OCI-LY7 (cell line): Measurements from ENCODE around the gene DNM3. TPM values are rescaled to one million over a fixed set of nuclear protein-coding genes. Genes with fewer than 3 reads are reported as not detected.

Experiments
- BruUV-seq: library from RNA; stranded (reverse); fragments of 400-500 nt; replicated peaks from 2 replicates; lab custom pipeline; 2021; lab: Mats Ljungman, UMichigan
- CTCF ChIA-PET: fragments of 300-600 bp; sonication (Branson Sonifier 250); formaldehyde crosslinking; loops from one replicate; lab custom pipeline; 2022; ENCODE audit warnings: antibody characterized with exemption; ENCODE audit not compliant: unreplicated experiment; lab: Charles Lee
- POLR2A ChIA-PET: fragments of 300-600 bp; sonication (Branson Sonifier 250); formaldehyde crosslinking; loops from one replicate; lab custom pipeline; 2022; ENCODE audit warnings: antibody characterized with exemption; lab: Charles Lee
- DNase-seq: peaks from one replicate; pipeline ENCODE4 v3.0.0-alpha.2; 2015; ENCODE audit warnings: low spot score
- H2AFZ ChIP-seq: fragments of 200-600 bp; sonication (generic), shearing (Covaris generic); 2 replicates; pipeline ENCODE4 v1.6.1; 2014; ENCODE audit warnings: mild to moderate bottlenecking, antibody characterized with exemption, low read length, moderate library complexity
- H3K27ac ChIP-seq: fragments of 200-600 bp; sonication (generic); 2 replicates; pipeline ENCODE4 v1.5.1; 2014; ENCODE audit warnings: mixed run types, low read depth, mild to moderate bottlenecking, moderate library complexity, low read length, inconsistent platforms; ENCODE audit not compliant: poor library complexity, severe bottlenecking
- H3K36me3 ChIP-seq: fragments of 200-600 bp; sonication (generic); 2 replicates; pipeline ENCODE4 v1.6.1; 2014; ENCODE audit warnings: mild to moderate bottlenecking, antibody characterized with exemption, low read length, moderate library complexity, mixed read lengths; ENCODE audit not compliant: insufficient read depth
- H3K4me1 ChIP-seq: fragments of 200-600 bp; sonication (generic); 2 replicates; pipeline ENCODE4 v1.5.1; 2014; ENCODE audit warnings: mild to moderate bottlenecking, low read length; ENCODE audit not compliant: insufficient read depth, poor library complexity, severe bottlenecking
- H3K4me2 ChIP-seq: fragments of 200-600 bp; sonication (generic); 2 replicates; pipeline ENCODE4 v1.6.1; 2014; ENCODE audit warnings: mild to moderate bottlenecking, low read length
- H3K4me3 ChIP-seq: fragments of 200-600 bp; sonication (generic); 2 replicates; pipeline ENCODE4 v1.5.1; 2014; ENCODE audit warnings: mild to moderate bottlenecking, low read depth, low read length; ENCODE audit not compliant: poor library complexity, severe bottlenecking
- H3K79me2 ChIP-seq: fragments of 200-600 bp; sonication (generic); 2 replicates; pipeline ENCODE4 v1.6.1; 2016; ENCODE audit warnings: low read depth, mild to moderate bottlenecking, low read length, moderate library complexity, mixed read lengths; ENCODE audit not compliant: insufficient read depth
- H3K9me2 ChIP-seq: fragments of 200-600 bp; sonication (generic); 2 replicates; pipeline ENCODE4 v1.6.1; 2016; ENCODE audit warnings: mild to moderate bottlenecking, low read length, mixed read lengths; ENCODE audit not compliant: insufficient read depth
- H3K9me3 ChIP-seq: fragments of 200-600 bp; sonication (generic); 2 replicates; pipeline ENCODE4 v1.6.1; 2014; ENCODE audit warnings: mild to moderate bottlenecking, mixed run types, low read length, mixed read lengths
- H4K20me1 ChIP-seq: fragments of 200-600 bp; sonication (generic); 2 replicates; pipeline ENCODE4 v1.6.1; 2014; ENCODE audit warnings: mild to moderate bottlenecking, antibody characterized with exemption, low read length, moderate library complexity, mixed read lengths; ENCODE audit not compliant: insufficient read depth
- EZH2phosphoT487 ChIP-seq: fragments of 200-600 bp; sonication (generic); IDR thresholded peaks from 2 replicates; pipeline ENCODE4 v1.6.1; 2018; ENCODE audit warnings: low read depth, borderline replicate concordance, mild to moderate bottlenecking, mixed run types, antibody characterized with exemption, low read length, moderate library complexity, mixed read lengths
- intact Hi-C: fragments of 100-400 bp; cut with micrococcal nuclease; formaldehyde crosslinking; loops from one replicate; pipeline ENCODE4 v1.10.0; 2022; ENCODE audit not compliant: unreplicated experiment
- total RNA-seq, 2 experiments: library from RNA; depleted of rRNA in 1 of 2; stranded (reverse); fragments of >200 nt in 1 of 2; shearing (Covaris generic) in 1 of 2; gene quantifications; 2 replicates each; pipeline ENCODE4 v1.2.3, GENCODE V29; 2014 to 2022
- TF ChIP-seq, protein P1 (sequence below): fragments of 200-600 bp; sonication (generic); conservative IDR thresholded peaks from 2 replicates; pipeline ENCODE4 v1.5.1; 2014; ENCODE audit warnings: mild to moderate bottlenecking, antibody characterized with exemption, low read length, moderate library complexity, mixed read lengths

The DNM3 gene
- total RNA-seq, 2 experiments from 2014 or later = 0.47 to 0.61 TPM

DNA sequence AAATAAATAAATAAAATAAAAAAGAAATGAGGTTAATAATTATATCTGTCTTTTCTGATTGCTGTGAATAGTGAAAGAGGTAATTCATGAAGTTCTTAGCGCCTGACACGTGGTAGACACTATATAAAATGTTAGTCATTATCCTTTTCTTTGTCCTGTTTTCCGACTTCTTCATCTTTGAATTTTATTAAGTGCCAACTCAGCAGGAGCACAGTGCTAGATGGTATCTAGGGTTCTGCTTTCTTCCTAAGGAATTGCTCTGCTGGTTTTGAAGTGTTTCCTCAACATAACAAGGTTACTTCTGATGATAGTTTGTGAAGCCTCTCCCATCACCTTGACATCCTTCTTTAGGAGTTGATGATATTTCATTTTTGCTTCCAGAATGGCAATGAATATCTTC is 227.0 kb downstream of the DNM3 start:
- TF ChIP-seq EZH2phosphoT487 = no peak
- TF ChIP-seq, protein P1, sequence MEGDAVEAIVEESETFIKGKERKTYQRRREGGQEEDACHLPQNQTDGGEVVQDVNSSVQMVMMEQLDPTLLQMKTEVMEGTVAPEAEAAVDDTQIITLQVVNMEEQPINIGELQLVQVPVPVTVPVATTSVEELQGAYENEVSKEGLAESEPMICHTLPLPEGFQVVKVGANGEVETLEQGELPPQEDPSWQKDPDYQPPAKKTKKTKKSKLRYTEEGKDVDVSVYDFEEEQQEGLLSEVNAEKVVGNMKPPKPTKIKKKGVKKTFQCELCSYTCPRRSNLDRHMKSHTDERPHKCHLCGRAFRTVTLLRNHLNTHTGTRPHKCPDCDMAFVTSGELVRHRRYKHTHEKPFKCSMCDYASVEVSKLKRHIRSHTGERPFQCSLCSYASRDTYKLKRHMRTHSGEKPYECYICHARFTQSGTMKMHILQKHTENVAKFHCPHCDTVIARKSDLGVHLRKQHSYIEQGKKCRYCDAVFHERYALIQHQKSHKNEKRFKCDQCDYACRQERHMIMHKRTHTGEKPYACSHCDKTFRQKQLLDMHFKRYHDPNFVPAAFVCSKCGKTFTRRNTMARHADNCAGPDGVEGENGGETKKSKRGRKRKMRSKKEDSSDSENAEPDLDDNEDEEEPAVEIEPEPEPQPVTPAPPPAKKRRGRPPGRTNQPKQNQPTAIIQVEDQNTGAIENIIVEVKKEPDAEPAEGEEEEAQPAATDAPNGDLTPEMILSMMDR = no peak
- no peak overlapping the region for H2AFZ ChIP-seq
- ChIA-PET POLR2A (no interaction called here), CTCF (no interaction called here)
- no peaks in the 10 kb centered on the region for H4K20me1 ChIP-seq
- H3K27ac ChIP-seq = no peak overlapping the region
- no peaks in the 10 kb centered on the region for H3K9me2 ChIP-seq
- H3K4me2 ChIP-seq = no peak overlapping the region
- no peaks in the 10 kb centered on the region for H3K79me2 ChIP-seq
- H3K4me1 ChIP-seq = no peaks in the 10 kb centered on the region
- no peaks in the 10 kb centered on the region for H3K9me3 ChIP-seq
- H3K4me3 ChIP-seq = no peak overlapping the region
- BruUV-seq = no TSS peak
- no peak for DNase-seq
- H3K36me3 ChIP-seq = no peaks in the 10 kb centered on the region
- intact Hi-C loops = no loop called here

DNA sequence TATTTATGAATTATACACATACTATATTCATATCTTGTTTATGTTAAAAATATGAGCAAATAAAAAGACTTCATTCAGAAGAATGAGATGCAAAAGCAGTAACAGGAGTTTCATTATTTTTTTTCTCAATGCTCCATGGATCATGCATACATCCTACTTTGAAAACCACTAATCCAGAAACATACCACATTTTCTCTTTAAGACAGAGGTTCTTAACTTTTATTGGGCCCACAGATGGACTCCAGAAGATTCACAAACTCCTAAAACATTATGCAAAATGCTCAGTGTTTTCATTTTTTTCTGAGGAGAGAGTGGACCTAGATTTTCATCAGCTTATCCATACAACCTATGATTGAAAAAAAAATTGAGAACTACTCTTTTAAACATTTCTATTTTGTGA is 227.8 kb downstream of the DNM3 start:
- Histone ChIP-seq H3K4me2 (no peak overlapping the region), H3K9me3 (no peaks in the 10 kb centered on the region), H3K79me2 (no peaks in the 10 kb centered on the region), H3K36me3 (no peaks in the 10 kb centered on the region), H2AFZ (no peak overlapping the region), H3K4me1 (no peaks in the 10 kb centered on the region), H3K27ac (no peak overlapping the region), H3K9me2 (no peaks in the 10 kb centered on the region), H4K20me1 (no peaks in the 10 kb centered on the region), H3K4me3 (no peak overlapping the region)
- intact Hi-C loops = no loop called here
- CTCF ChIA-PET = no interaction called here
- DNase-seq = no peak
- TF ChIP-seq, protein P1 = no peak
- no peak for TF ChIP-seq EZH2phosphoT487
- POLR2A ChIA-PET = no interaction called here
- no TSS peak for BruUV-seq

DNA sequence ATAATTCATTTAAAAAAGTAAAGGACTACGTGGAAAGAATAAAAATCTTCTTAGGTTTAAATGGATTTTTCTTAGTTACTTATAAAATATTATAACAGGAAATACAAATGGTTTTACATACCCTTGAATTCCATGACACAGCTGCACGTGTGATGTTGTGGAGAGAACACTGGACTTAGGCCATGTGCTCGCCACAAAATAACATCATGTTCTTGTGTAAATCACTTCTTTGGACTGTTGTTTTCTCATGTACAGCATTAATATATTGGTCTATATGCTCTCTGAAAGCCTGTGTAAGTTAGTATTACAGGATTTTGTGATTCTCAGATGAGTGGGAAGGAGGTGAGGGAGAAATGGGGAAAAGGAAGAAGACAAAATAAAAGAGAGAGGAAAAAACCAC is 228.2 kb downstream of the DNM3 start:
- H3K9me3 ChIP-seq = no peaks in the 10 kb centered on the region
- no peaks in the 10 kb centered on the region for H3K9me2 ChIP-seq
- H3K4me3 ChIP-seq = no peak overlapping the region
- H3K36me3 ChIP-seq = no peaks in the 10 kb centered on the region
- DNase-seq = no peak
- no peak overlapping the region for H3K27ac ChIP-seq
- POLR2A ChIA-PET = interaction anchor here (0.9 kb wide), 1 partner anchor 34 kb away, joined by 4 read pairs; no protein-coding TSS in a partner anchor
- CTCF ChIA-PET = no interaction called here
- H2AFZ ChIP-seq = no peak overlapping the region
- TF ChIP-seq, protein P1 = no peak
- TF ChIP-seq EZH2phosphoT487 = no peak
- no TSS peak for BruUV-seq
- H3K4me2 ChIP-seq = no peak overlapping the region
- H3K79me2 ChIP-seq = no peaks in the 10 kb centered on the region
- H3K4me1 ChIP-seq = no peaks in the 10 kb centered on the region
- intact Hi-C loops = no loop called here
- no peaks in the 10 kb centered on the region for H4K20me1 ChIP-seq
